K562 (cell line): ENCODE measurements around the gene MRPL4. TPM values are rescaled to one million over a fixed set of nuclear protein-coding genes. Genes with fewer than 3 reads are reported as not detected.

ENCODE experiments used
- BRCA1 ChIP-seq, 2 experiments: fragments of 450-650 bp in 1 of 2; sonication (generic) in 1 of 2; formaldehyde crosslinking in 1 of 2; IDR thresholded peaks; 2 replicates each; pipeline versions ENCODE4 v1.5.0 to v1.6.1; 2017 to 2020; ENCODE audit warnings: mild to moderate bottlenecking in 1 of 2, missing genetic modification reagents in 1 of 2
- EP400 ChIP-seq: fragments of 450-650 bp; IDR thresholded peaks from 2 replicates; pipeline ENCODE4 v1.6.1; 2017; ENCODE audit warnings: antibody characterized with exemption, mild to moderate bottlenecking, moderate library complexity
- GTF2E2 ChIP-seq: fragments of 200-800 bp; sonication (Bioruptor generic); IDR thresholded peaks from 2 replicates; pipeline ENCODE4 v1.6.1; 2016; ENCODE audit warnings: missing genetic modification characterization, missing compliant biosample characterization
- L3MBTL2 ChIP-seq: fragments of 450-650 bp; IDR thresholded peaks from 2 replicates; pipeline ENCODE4 v1.6.1; 2016; ENCODE audit warnings: mild to moderate bottlenecking, moderate library complexity
- MAZ ChIP-seq, 2 experiments: fragments of 450-650 bp in 1 of 2; sonication (generic) in 1 of 2; formaldehyde crosslinking; IDR thresholded peaks in 1 of 2; conservative IDR thresholded peaks in 1 of 2; 2 replicates each; pipeline versions ENCODE4 v1.4.0 to v1.5.0; 2020; ENCODE audit warnings: mild to moderate bottlenecking in 1 of 2, missing genetic modification reagents in 1 of 2
- MECOM ChIP-seq: fragments of 250-450 bp; sonication (Bioruptor Pico); IDR thresholded peaks from 2 replicates; pipeline ENCODE4 v1.8.0; 2022; ENCODE audit warnings: inconsistent platforms
- MEF2D ChIP-seq: conservative IDR thresholded peaks from 2 replicates; pipeline ENCODE4 v1.6.1; 2016; ENCODE audit warnings: low read depth, missing genetic modification characterization, missing compliant biosample characterization
- PURB ChIP-seq: sonication (generic); formaldehyde crosslinking; IDR thresholded peaks from 2 replicates; pipeline ENCODE4 v1.9.0; 2021; ENCODE audit warnings: low read depth, mild to moderate bottlenecking, missing genetic modification reagents
- RBFOX2 ChIP-seq: fragments of 200-400 bp; formaldehyde crosslinking; IDR thresholded peaks from 2 replicates; pipeline ENCODE4 v1.6.1; 2017; ENCODE audit warnings: low read depth, mild to moderate bottlenecking, low read length, moderate library complexity
- SIN3A ChIP-seq, 2 experiments: fragments of 150-350 bp in 1 of 2; IDR thresholded peaks; 2 replicates each; pipeline ENCODE4 v1.6.1; 2011 to 2016; ENCODE audit warnings: borderline replicate concordance in 2 of 2, low read depth in 2 of 2, low read length in 2 of 2, mild to moderate bottlenecking in 2 of 2, moderate library complexity in 2 of 2; ENCODE audit not compliant: control insufficient read depth in 1 of 2
- SMAD2 ChIP-seq: fragments of 150-350 bp; IDR thresholded peaks from 2 replicates; pipeline ENCODE4 v1.6.1; 2014; ENCODE audit warnings: low read depth, mild to moderate bottlenecking, low read length
- SMARCC2 ChIP-seq: fragments of 450-650 bp; IDR thresholded peaks from 2 replicates; pipeline ENCODE4 v1.6.1; 2017; ENCODE audit warnings: antibody characterized with exemption, moderate library complexity, mild to moderate bottlenecking, low read depth
- TCF3 ChIP-seq: sonication (generic); formaldehyde crosslinking; IDR thresholded peaks from 2 replicates; pipeline ENCODE4 v1.4.0; 2020; ENCODE audit warnings: mild to moderate bottlenecking, missing genetic modification reagents
- ZNF143 ChIP-seq: sonication (generic); formaldehyde crosslinking; IDR thresholded peaks from 2 replicates; pipeline ENCODE4 v1.9.0; 2022; ENCODE audit warnings: mild to moderate bottlenecking, missing genetic modification reagents
- ZNF239 ChIP-seq: fragments of 250-450 bp; sonication (Bioruptor Pico); IDR thresholded peaks from 2 replicates; pipeline ENCODE4 v1.4.0; 2020; ENCODE audit warnings: mild to moderate bottlenecking
- ZNF75A ChIP-seq: fragments of 450-650 bp; formaldehyde crosslinking; IDR thresholded peaks from 2 replicates; pipeline ENCODE4 v1.4.0; 2020; ENCODE audit warnings: mild to moderate bottlenecking
- ZNF766 ChIP-seq: fragments of 200-800 bp; sonication (Bioruptor generic); conservative IDR thresholded peaks from 2 replicates; pipeline ENCODE4 v1.6.1; 2016; ENCODE audit warnings: missing genetic modification characterization, missing compliant biosample characterization
- polyA plus RNA-seq, 8 experiments: library from polyadenylated mRNA; depleted of rRNA in 4 of 8; stranded (reverse) in 5 of 8; unstranded in 3 of 8; fragments of >200 nt; fragmentation: Nextera tagmentation in 2 of 8; fragmentation: Illumina TruSeq in 1 of 8; extraction: Ambion mirVana in 2 of 8; extraction: Trizol in 1 of 8; gene quantifications; 2 replicates each; pipeline versions ENCODE4 v1.2.1 to v1.2.3, GENCODE V29; 2011 to 2014; ENCODE audit warnings: inconsistent platforms in 1 of 8, missing spikeins in 1 of 8
- total RNA-seq, 7 experiments: library from RNA; depleted of rRNA in 6 of 7; stranded (reverse); fragments of >200 nt in 6 of 7; fragmentation: Illumina TruSeq in 2 of 7; extraction: Trizol in 2 of 7; gene quantifications; 2 replicates each; pipeline versions ENCODE4 v1.2.1 to v1.2.3, GENCODE V29; 2011 to 2021; ENCODE audit warnings: low replicate concordance in 1 of 7
- TF ChIP-seq, protein P1 (sequence below): fragments of 250-450 bp; sonication (Bioruptor Pico); IDR thresholded peaks from 2 replicates; pipeline ENCODE4 v1.5.0; 2021
- TF ChIP-seq, protein P2 (sequence below): fragments of 450-650 bp; IDR thresholded peaks from 2 replicates; pipeline ENCODE4 v1.6.1; 2016; ENCODE audit warnings: low read depth, mild to moderate bottlenecking, moderate library complexity
- TF ChIP-seq, protein P3 (sequence below): fragments of 450-650 bp; IDR thresholded peaks from 2 replicates; pipeline ENCODE4 v1.6.1; 2018; ENCODE audit not compliant: partially characterized antibody
- TF ChIP-seq, protein P4 (sequence below): fragments of 450-650 bp; formaldehyde crosslinking; IDR thresholded peaks from 2 replicates; pipeline ENCODE4 v1.4.0; 2020; ENCODE audit warnings: mild to moderate bottlenecking, mixed read lengths

MRPL4 gene
- total and polyA plus RNA-seq, 9 of the 15 experiments (the other 6 are each of a cell fraction or from before 2014, with no cell fraction given) = 1.4 to 239 (median 64.9) TPM

- TF ChIP-seq, protein P1, sequence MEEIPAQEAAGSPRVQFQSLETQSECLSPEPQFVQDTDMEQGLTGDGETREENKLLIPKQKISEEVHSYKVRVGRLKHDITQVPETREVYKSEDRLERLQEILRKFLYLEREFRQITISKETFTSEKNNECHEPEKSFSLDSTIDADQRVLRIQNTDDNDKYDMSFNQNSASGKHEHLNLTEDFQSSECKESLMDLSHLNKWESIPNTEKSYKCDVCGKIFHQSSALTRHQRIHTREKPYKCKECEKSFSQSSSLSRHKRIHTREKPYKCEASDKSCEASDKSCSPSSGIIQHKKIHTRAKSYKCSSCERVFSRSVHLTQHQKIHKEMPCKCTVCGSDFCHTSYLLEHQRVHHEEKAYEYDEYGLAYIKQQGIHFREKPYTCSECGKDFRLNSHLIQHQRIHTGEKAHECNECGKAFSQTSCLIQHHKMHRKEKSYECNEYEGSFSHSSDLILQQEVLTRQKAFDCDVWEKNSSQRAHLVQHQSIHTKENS (CRISPR knock-in tag) = no peak
- TF ChIP-seq TCF3 (CRISPR knock-in tag) (no peak), ZNF143 (CRISPR knock-in tag) (no peak), L3MBTL2 (no peak; the same call in 1 of the 2 replicates), ZNF239 (no peak), SIN3A (IDR thresholded peaks at IDR 0.05; ENCODE audit: borderline replicate concordance in 2 of 2, control insufficient read depth in 1 of 2, low read depth in 2 of 2, low read length in 2 of 2) (peak in 1 of 2 experiments; percentile 35; a peak in 1 of 4 replicates), RBFOX2 (peak; percentile 79), SMARCC2 (no peak), MECOM (no peak), PURB (CRISPR knock-in tag) (no peak), ZNF766 (no peak; the same call in 1 of the 2 replicates), MEF2D (tag) (no peak), ZNF75A (CRISPR knock-in tag) (no peak), GTF2E2 (tag) (peak; percentile 60; the same call in 1 of the 2 replicates), MAZ (CRISPR knock-in tag; conservative IDR thresholded peaks at IDR 0.05 in 1 of 2, IDR thresholded peaks at IDR 0.05 in 1 of 2) (peak; percentile 80 to 96), BRCA1 (IDR thresholded peaks at IDR 0.05) (no peak), BRCA1 (CRISPR knock-in tag; IDR thresholded peaks at IDR 0.05) (no peak), SMAD2 (no peak), EP400 (peak; percentile 47; the same call in 1 of the 2 replicates)
- TF ChIP-seq, protein P2, sequence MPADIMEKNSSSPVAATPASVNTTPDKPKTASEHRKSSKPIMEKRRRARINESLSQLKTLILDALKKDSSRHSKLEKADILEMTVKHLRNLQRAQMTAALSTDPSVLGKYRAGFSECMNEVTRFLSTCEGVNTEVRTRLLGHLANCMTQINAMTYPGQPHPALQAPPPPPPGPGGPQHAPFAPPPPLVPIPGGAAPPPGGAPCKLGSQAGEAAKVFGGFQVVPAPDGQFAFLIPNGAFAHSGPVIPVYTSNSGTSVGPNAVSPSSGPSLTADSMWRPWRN = no peak
- TF ChIP-seq, protein P3, sequence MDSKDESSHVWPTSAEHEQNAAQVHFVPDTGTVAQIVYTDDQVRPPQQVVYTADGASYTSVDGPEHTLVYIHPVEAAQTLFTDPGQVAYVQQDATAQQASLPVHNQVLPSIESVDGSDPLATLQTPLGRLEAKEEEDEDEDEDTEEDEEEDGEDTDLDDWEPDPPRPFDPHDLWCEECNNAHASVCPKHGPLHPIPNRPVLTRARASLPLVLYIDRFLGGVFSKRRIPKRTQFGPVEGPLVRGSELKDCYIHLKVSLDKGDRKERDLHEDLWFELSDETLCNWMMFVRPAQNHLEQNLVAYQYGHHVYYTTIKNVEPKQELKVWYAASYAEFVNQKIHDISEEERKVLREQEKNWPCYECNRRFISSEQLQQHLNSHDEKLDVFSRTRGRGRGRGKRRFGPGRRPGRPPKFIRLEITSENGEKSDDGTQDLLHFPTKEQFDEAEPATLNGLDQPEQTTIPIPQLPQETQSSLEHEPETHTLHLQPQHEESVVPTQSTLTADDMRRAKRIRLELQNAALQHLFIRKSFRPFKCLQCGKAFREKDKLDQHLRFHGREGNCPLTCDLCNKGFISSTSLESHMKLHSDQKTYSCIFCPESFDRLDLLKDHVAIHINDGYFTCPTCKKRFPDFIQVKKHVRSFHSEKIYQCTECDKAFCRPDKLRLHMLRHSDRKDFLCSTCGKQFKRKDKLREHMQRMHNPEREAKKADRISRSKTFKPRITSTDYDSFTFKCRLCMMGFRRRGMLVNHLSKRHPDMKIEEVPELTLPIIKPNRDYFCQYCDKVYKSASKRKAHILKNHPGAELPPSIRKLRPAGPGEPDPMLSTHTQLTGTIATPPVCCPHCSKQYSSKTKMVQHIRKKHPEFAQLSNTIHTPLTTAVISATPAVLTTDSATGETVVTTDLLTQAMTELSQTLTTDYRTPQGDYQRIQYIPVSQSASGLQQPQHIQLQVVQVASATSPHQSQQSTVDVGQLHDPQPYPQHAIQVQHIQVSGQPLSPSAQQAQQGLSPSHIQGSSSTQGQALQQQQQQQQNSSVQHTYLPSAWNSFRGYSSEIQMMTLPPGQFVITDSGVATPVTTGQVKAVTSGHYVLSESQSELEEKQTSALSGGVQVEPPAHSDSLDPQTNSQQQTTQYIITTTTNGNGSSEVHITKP = no peak
- TF ChIP-seq, protein P4, sequence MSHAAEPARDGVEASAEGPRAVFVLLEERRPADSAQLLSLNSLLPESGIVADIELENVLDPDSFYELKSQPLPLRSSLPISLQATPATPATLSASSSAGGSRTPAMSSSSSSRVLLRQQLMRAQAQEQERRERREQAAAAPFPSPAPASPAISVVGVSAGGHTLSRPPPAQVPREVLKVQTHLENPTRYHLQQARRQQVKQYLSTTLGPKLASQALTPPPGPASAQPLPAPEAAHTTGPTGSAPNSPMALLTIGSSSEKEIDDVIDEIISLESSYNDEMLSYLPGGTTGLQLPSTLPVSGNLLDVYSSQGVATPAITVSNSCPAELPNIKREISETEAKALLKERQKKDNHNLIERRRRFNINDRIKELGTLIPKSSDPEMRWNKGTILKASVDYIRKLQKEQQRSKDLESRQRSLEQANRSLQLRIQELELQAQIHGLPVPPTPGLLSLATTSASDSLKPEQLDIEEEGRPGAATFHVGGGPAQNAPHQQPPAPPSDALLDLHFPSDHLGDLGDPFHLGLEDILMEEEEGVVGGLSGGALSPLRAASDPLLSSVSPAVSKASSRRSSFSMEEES (CRISPR knock-in tag) = no peak
Measured at GRCh38 chr19:10230861-10231611, 21.0 kb upstream of the MRPL4 start, which contains the start of gene S1PR2 (continued).
